ENCODE results near the gene PID1.

GRCh38 chr2:229025653-229026052, 245.4 kb downstream of the PID1 start:
- TF ChIP-seq EGR1 (IDR thresholded peaks at IDR 0.05; ENCODE audit: low read depth in 2 of 2) (no peak), SP1 (IDR thresholded peaks at IDR 0.05) (no peak), CTCF (IDR thresholded peaks at IDR 0.05; ENCODE audit: low read depth, low read length, missing input control) (no peak), RXRA (IDR thresholded peaks at IDR 0.05) (no peak), MAX (IDR thresholded peaks at IDR 0.05) (no peak), JUND (IDR thresholded peaks at IDR 0.05) (no peak), GABPA (IDR thresholded peaks at IDR 0.05 in 1 of 2, conservative IDR thresholded peaks at IDR 0.05 in 1 of 2) (no peak), TAF1 (conservative IDR thresholded peaks at IDR 0.05) (no peak), FOXA2 (IDR thresholded peaks at IDR 0.05) (no peak), RAD21 (IDR thresholded peaks at IDR 0.05) (no peak)
